Diencephalon (tissue), 1 donor: Measurements from ENCODE around the gene DNAH3. TPM values are rescaled to one million over a fixed set of nuclear protein-coding genes. Genes with fewer than 3 reads are reported as not detected.

Experiments
- total RNA-seq: library from RNA; depleted of rRNA; stranded (reverse); fragments of >200 nt; gene quantifications from one replicate; pipeline ENCODE4 v1.2.3, GENCODE V29; 2014

DNAH3 gene
- 3.7 TPM for total RNA-seq

DNA sequence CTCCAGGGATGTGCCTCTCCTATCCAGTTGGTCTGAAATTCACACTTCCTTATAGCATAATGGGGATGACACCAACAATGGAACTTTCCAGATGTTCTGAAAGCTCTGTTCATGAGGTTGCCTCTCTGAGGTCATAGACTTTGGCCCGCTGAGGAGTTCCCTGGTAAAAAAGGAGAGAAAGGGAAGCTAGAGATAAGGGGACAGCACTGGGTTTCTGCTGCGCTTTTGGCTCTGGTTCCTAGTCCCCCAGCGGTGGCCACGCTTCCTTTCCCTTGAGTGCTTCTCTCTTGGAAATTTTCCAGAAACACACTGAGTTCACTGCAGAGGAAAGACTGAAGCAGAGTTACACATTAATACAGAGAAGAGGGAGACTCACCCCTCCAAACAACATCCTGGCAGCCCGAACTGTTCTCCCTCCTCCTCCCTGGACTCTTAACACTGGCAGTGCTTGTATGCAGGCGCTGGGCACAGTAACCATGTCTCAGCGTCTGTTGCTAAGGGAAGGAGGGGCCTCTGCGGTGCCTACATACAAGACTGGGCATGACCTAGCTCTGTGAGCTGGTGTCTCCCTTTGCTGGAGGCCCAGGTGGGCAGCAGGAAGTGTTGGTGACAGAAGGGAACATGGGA lies at the start of gene DNAH3:
TSS of gene DNAH3 (minus strand) at position 472 of the 627 bp plus-strand sequence. CDS start 527 bp downstream, outside the sequence.

GRCh38 chr16:21158208-21159110 lies 7.8 kb upstream of the DNAH3 start, which contains the start of gene LDAF1:
LDAF1 (plus strand) TSS chr16:21158674; CDS start chr16:21161183, 2,509 bp downstream.

GRCh38 chr16:20900299-20901067 lies 250.2 kb downstream of the DNAH3 start, which contains the start of the genes DCUN1D3 and LYRM1:
DCUN1D3 (minus strand) TSS chr16:20900358; CDS start chr16:20862538, 37,820 bp downstream.
LYRM1 (plus strand) TSS chr16:20900771; CDS start chr16:20915556, 14,785 bp downstream.

Other genes with a start within 250 kb of the DNAH3 start
- gene LDAF1, start 7.8 kb upstream of the DNAH3 start, total RNA-seq = 38.8 TPM
- gene ZP2, start 60.7 kb upstream of the DNAH3 start, total RNA-seq = 0.23 TPM
- not detected for gene ANKS4B, start 82.9 kb upstream of the DNAH3 start, total RNA-seq
- 17.1 TPM for gene CRYM, start 127.4 kb upstream of the DNAH3 start, total RNA-seq